Activated B cell treated with CpG ODN at 0.5 μM for 24 hours (primary cell): ENCODE data around the gene PRKCH. TPM values are rescaled to one million over a fixed set of nuclear protein-coding genes. Genes with fewer than 3 reads are reported as not detected.

ENCODE experiments used
- ATAC-seq: fragments of 200-7000 bp; cut with Tn5 transposase; one replicate; pipeline ENCODE4 v1.10.0; 2021; ENCODE audit warnings: low read depth, mild to moderate bottlenecking, moderate library complexity
- CTCF ChIA-PET: fragments of 350-600 bp; sonication (Branson Sonifier 250); formaldehyde crosslinking; loops from one replicate; lab custom pipeline; 2021; ENCODE audit warnings: antibody characterized with exemption; lab: Charles Lee
- POLR2A ChIA-PET: fragments of 350-600 bp; sonication (Branson Sonifier 250); formaldehyde crosslinking; loops from one replicate; lab custom pipeline; 2021; ENCODE audit warnings: antibody characterized with exemption; lab: Charles Lee
- DNase-seq: peaks from one replicate; pipeline ENCODE4 v3.0.0; 2022
- H3K27ac Mint-ChIP-seq: one replicate; pipeline ENCODE4 v1.8.0; 2020; ENCODE audit warnings: mixed read lengths
- H3K27me3 Mint-ChIP-seq: one replicate; pipeline ENCODE4 v1.8.0; 2021; ENCODE audit warnings: mixed read lengths
- H3K36me3 Mint-ChIP-seq: one replicate; pipeline ENCODE4 v1.8.0; 2021; ENCODE audit warnings: low read depth, mixed read lengths
- H3K4me1 Mint-ChIP-seq: one replicate; pipeline ENCODE4 v1.8.0; 2021; ENCODE audit warnings: mixed read lengths
- H3K4me3 Mint-ChIP-seq: one replicate; pipeline ENCODE4 v1.8.0; 2020; ENCODE audit warnings: mild to moderate bottlenecking, mixed read lengths
- H3K9me3 Mint-ChIP-seq: one replicate; pipeline ENCODE4 v1.8.0; 2020; ENCODE audit warnings: mixed read lengths
- CTCF ChIP-seq: fragments of 200-600 bp; IDR thresholded peaks from one replicate; pipeline ENCODE4 v1.8.0; 2022; ENCODE audit warnings: antibody characterized with exemption, mild to moderate bottlenecking
- intact Hi-C: fragments of 100-400 bp; cut with micrococcal nuclease; formaldehyde crosslinking; loops from one replicate; pipeline ENCODE4 v1.15.1; 2024
- total RNA-seq: library from RNA; stranded (reverse); gene quantifications from 2 replicates; pipeline ENCODE4 v1.2.3, GENCODE V29; 2022

PRKCH gene
- total RNA-seq, 1 donor from 2014 or later: 4.6 TPM

DNA sequence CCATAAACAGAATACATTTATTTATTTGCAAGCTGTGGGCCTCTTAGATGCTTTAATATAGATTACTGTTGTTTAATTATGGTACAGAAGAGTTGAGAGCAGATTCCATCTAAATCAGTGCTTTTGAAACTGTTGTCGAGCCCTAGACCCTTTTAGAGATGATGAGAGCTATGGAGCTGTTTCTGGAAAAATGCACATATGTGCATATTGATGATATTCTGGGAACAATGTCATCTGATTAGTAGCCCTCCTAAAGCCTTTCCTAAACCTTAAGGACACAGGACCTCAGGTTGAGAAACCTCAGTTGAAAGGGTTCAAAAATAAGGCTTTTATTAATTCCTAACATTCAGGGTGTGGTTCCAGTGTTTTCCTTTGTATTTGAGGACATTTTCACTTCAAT lies 11.7 kb downstream of the PRKCH start:
- Mint-ChIP-seq H3K36me3 (no peaks in the 10 kb centered on the region), H3K4me3 (no peak overlapping the region), H3K9me3 (no peaks in the 10 kb centered on the region), H3K27ac (no peak overlapping the region), H3K27me3 (no peaks in the 10 kb centered on the region), H3K4me1 (peaks cover 12% of the 10 kb centered on the region)
- no peak for ATAC-seq
- no peak for DNase-seq
- ChIA-PET CTCF (no interaction called here), POLR2A (no interaction called here)
- no peak for TF ChIP-seq CTCF
- intact Hi-C loops: no loop called here

DNA sequence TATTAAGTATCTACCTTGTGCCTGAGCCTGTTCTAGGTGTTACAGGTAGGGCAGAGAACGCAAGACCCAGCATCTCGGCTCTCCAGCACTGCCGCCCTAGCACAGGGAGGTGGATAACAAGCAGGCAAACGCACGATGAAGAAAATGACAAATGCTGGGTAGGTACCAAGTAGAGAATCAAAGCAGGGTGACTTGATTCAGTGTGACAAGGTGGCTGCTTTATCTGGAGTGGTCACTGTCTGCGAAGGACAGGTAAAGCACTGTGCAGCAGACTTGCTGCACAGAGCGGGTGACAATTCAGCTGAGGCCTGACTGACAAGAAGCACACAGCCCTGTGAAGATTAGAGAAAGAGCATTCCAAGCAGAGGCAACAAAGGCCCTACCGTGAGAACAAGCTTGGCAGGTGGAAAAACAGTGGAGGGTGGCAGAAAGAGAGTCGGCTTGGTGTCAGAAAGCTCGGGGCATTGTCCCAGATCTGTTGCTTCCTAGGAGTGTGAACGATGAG lies 12.9 kb downstream of the PRKCH start:
- no peaks in the 10 kb centered on the region for H3K9me3 Mint-ChIP-seq
- intact Hi-C loops: no loop called here
- no peaks in the 10 kb centered on the region for H3K27me3 Mint-ChIP-seq
- ATAC-seq: no peak
- peaks cover 8% of the 10 kb centered on the region for H3K4me1 Mint-ChIP-seq
- ChIA-PET POLR2A (no interaction called here), CTCF (no interaction called here)
- H3K36me3 Mint-ChIP-seq: no peaks in the 10 kb centered on the region
- TF ChIP-seq CTCF: no peak
- DNase-seq: no peak
- no peak overlapping the region for H3K4me3 Mint-ChIP-seq
- H3K27ac Mint-ChIP-seq: no peak overlapping the region

GRCh38 chr14:61335049-61335448 lies 13.7 kb downstream of the PRKCH start:
- H3K4me3 Mint-ChIP-seq: no peak overlapping the region
- ChIA-PET POLR2A (no interaction called here), CTCF (no interaction called here)
- no peaks in the 10 kb centered on the region for H3K36me3 Mint-ChIP-seq
- intact Hi-C loops: no loop called here
- ATAC-seq (no peak), DNase-seq (no peak)
- H3K9me3 Mint-ChIP-seq: no peaks in the 10 kb centered on the region
- TF ChIP-seq CTCF: no peak
- no peaks in the 10 kb centered on the region for H3K27me3 Mint-ChIP-seq
- H3K27ac Mint-ChIP-seq: no peak overlapping the region
- no peaks in the 10 kb centered on the region for H3K4me1 Mint-ChIP-seq

GRCh38 chr14:61335671-61336275 lies 14.4 kb downstream of the PRKCH start:
- no peaks in the 10 kb centered on the region for H3K27me3 Mint-ChIP-seq
- CTCF ChIA-PET: no interaction called here
- POLR2A ChIA-PET: no interaction called here
- H3K27ac Mint-ChIP-seq: no peak overlapping the region
- H3K4me1 Mint-ChIP-seq: no peaks in the 10 kb centered on the region
- DNase-seq (no peak), ATAC-seq (no peak)
- TF ChIP-seq CTCF: no peak
- H3K9me3 Mint-ChIP-seq: no peaks in the 10 kb centered on the region
- intact Hi-C loops: no loop called here
- no peaks in the 10 kb centered on the region for H3K36me3 Mint-ChIP-seq
- H3K4me3 Mint-ChIP-seq: no peak overlapping the region

DNA sequence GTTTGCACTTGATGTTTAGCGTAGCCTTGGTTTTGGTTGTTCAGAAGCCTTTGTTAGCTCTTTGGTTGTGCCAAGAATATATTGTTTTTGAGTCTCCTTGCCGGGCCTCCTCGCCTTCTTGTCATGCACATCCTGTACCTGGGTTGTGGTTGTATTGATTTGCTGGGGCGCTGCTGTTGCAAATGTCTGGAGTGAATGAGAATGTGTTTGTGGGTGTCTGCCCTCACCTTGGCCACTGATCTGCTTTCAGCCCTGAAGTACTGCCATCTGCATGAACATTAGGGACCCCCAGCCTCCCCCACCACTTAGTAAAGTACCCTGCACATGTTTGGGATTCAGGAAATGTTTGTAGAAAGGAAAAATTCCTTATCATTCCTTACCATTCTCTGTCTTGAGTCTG lies 16.5 kb downstream of the PRKCH start:
- peaks cover 3% of the 10 kb centered on the region for H3K27me3 Mint-ChIP-seq
- no peak overlapping the region for H3K4me3 Mint-ChIP-seq
- intact Hi-C loops: no loop called here
- no peaks in the 10 kb centered on the region for H3K36me3 Mint-ChIP-seq
- ChIA-PET CTCF (no interaction called here), POLR2A (no interaction called here)
- H3K4me1 Mint-ChIP-seq: peaks cover 7% of the 10 kb centered on the region
- no peak for ATAC-seq
- no peak overlapping the region for H3K27ac Mint-ChIP-seq
- no peaks in the 10 kb centered on the region for H3K9me3 Mint-ChIP-seq
- no peak for TF ChIP-seq CTCF
- no peak for DNase-seq
